Calu3 (cell line): Measurements from ENCODE around the gene KCNJ15. TPM values are rescaled to one million over a fixed set of nuclear protein-coding genes. Genes with fewer than 3 reads are reported as not detected.

Experiments used
- BruUV-seq: library from RNA; stranded (reverse); fragments of 400-500 nt; replicated peaks from 2 replicates; lab custom pipeline; 2021; lab: Mats Ljungman, UMichigan
- CTCF ChIA-PET: fragments of 300-600 bp; sonication (Branson Sonifier 250); formaldehyde crosslinking; loops from one replicate; lab custom pipeline; 2022; ENCODE audit warnings: antibody characterized with exemption; lab: Charles Lee
- DNase-seq: peaks from one replicate; pipeline ENCODE4 v3.0.0; 2022
- H3K27ac Mint-ChIP-seq: one replicate; pipeline ENCODE4 v1.8.0; 2022; ENCODE audit warnings: mixed read lengths; ENCODE audit not compliant: unreplicated experiment
- H3K27me3 Mint-ChIP-seq: one replicate; pipeline ENCODE4 v1.8.0; 2022; ENCODE audit warnings: mixed read lengths; ENCODE audit not compliant: unreplicated experiment
- H3K36me3 Mint-ChIP-seq: one replicate; pipeline ENCODE4 v1.8.0; 2022; ENCODE audit warnings: mild to moderate bottlenecking, moderate library complexity, mixed read lengths; ENCODE audit not compliant: insufficient read depth, unreplicated experiment
- H3K4me1 Mint-ChIP-seq: one replicate; pipeline ENCODE4 v1.8.0; 2022; ENCODE audit warnings: mild to moderate bottlenecking, low read depth, mixed read lengths; ENCODE audit not compliant: unreplicated experiment
- H3K4me3 Mint-ChIP-seq: one replicate; pipeline ENCODE4 v1.8.0; 2022; ENCODE audit warnings: mild to moderate bottlenecking, low read depth, moderate library complexity, mixed read lengths; ENCODE audit not compliant: unreplicated experiment
- H3K9me3 Mint-ChIP-seq: one replicate; pipeline ENCODE4 v1.8.0; 2022; ENCODE audit warnings: low read depth, mixed read lengths; ENCODE audit not compliant: unreplicated experiment
- intact Hi-C: fragments of 100-400 bp; cut with micrococcal nuclease; formaldehyde crosslinking; loops from one replicate; pipeline ENCODE4 v1.10.0; 2022; ENCODE audit not compliant: unreplicated experiment
- total RNA-seq: library from RNA; stranded (reverse); gene quantifications from 2 replicates; pipeline ENCODE4 v1.2.3, GENCODE V29; 2022
- TF ChIP-seq, protein P1 (sequence below): fragments of 200-600 bp; IDR thresholded peaks from one replicate; pipeline ENCODE4 v1.8.0; 2022; ENCODE audit warnings: antibody characterized with exemption; ENCODE audit not compliant: unreplicated experiment

The KCNJ15 gene
- total RNA-seq, 1 experiment from 2014 or later: 48.0 TPM

GRCh38 chr21:38227401-38227800 is 29.4 kb upstream of the KCNJ15 start:
- H3K36me3 Mint-ChIP-seq: no peaks in the 10 kb centered on the region
- intact Hi-C loops: no loop called here
- no peaks in the 10 kb centered on the region for H3K27me3 Mint-ChIP-seq
- H3K4me1 Mint-ChIP-seq: peaks cover 8% of the 10 kb centered on the region
- no peak for DNase-seq
- TF ChIP-seq, protein P1, sequence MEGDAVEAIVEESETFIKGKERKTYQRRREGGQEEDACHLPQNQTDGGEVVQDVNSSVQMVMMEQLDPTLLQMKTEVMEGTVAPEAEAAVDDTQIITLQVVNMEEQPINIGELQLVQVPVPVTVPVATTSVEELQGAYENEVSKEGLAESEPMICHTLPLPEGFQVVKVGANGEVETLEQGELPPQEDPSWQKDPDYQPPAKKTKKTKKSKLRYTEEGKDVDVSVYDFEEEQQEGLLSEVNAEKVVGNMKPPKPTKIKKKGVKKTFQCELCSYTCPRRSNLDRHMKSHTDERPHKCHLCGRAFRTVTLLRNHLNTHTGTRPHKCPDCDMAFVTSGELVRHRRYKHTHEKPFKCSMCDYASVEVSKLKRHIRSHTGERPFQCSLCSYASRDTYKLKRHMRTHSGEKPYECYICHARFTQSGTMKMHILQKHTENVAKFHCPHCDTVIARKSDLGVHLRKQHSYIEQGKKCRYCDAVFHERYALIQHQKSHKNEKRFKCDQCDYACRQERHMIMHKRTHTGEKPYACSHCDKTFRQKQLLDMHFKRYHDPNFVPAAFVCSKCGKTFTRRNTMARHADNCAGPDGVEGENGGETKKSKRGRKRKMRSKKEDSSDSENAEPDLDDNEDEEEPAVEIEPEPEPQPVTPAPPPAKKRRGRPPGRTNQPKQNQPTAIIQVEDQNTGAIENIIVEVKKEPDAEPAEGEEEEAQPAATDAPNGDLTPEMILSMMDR: no peak
- no TSS peak for BruUV-seq
- CTCF ChIA-PET: no interaction called here
- no peak overlapping the region for H3K4me3 Mint-ChIP-seq
- H3K9me3 Mint-ChIP-seq: peaks cover 19% of the 10 kb centered on the region
- no peak overlapping the region for H3K27ac Mint-ChIP-seq

DNA sequence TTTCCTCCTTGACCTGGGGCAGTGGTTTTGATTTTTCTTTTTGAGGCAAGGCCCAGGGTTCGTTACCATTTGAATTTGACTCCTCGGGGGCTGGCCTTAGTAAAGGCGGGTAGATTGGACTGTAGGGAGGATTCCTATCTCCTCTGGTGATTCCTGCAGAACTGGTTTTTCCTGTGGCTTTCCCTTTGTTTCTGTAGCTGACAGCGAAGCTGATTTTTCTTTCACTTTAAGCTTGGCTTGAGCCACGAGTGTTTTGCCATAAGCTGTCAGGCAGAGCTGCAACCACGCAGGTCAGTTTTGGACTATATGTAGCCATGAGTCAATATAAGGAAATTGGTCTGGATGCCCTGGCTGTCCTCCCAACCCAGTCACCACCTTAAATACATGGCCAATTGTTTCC is 28.7 kb upstream of the KCNJ15 start:
- Mint-ChIP-seq H3K4me3 (no peak overlapping the region), H3K9me3 (peaks cover 19% of the 10 kb centered on the region), H3K27me3 (no peaks in the 10 kb centered on the region), H3K4me1 (peaks cover 8% of the 10 kb centered on the region), H3K27ac (no peak overlapping the region), H3K36me3 (no peaks in the 10 kb centered on the region)
- TF ChIP-seq, protein P1: no peak
- CTCF ChIA-PET: no interaction called here
- intact Hi-C loops: no loop called here
- no TSS peak for BruUV-seq
- DNase-seq: peak; percentile 25

DNA sequence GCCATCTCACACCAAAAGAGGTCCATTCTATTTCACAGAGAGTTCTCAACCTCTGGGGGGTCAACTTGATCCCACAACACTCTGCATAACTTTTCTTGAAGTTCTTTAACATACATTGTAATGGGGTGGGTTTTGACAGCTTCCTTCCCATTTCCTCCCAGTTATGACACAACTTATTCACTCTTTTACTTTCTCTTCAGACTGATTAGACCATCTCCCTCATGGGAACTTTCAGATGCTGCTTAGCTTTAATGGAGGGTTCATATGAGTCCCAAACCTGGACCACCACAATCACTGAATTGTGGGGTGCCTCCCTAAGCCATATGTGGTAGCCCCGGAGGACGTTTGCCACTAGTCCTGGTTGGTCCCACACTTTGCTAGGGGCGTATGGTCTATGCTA is 28.3 kb upstream of the KCNJ15 start:
- peaks cover 8% of the 10 kb centered on the region for H3K4me1 Mint-ChIP-seq
- TF ChIP-seq, protein P1: no peak
- peaks cover 19% of the 10 kb centered on the region for H3K9me3 Mint-ChIP-seq
- H3K36me3 Mint-ChIP-seq: no peaks in the 10 kb centered on the region
- BruUV-seq: no TSS peak
- intact Hi-C loops: no loop called here
- H3K4me3 Mint-ChIP-seq: no peak overlapping the region
- no peak for DNase-seq
- H3K27ac Mint-ChIP-seq: no peak overlapping the region
- H3K27me3 Mint-ChIP-seq: no peaks in the 10 kb centered on the region
- CTCF ChIA-PET: no interaction called here

GRCh38 chr21:38229260-38229877 is 27.4 kb upstream of the KCNJ15 start:
- TF ChIP-seq, protein P1: no peak
- Mint-ChIP-seq H3K4me1 (peaks cover 15% of the 10 kb centered on the region), H3K27me3 (no peaks in the 10 kb centered on the region), H3K27ac (no peak overlapping the region), H3K4me3 (no peak overlapping the region), H3K9me3 (peaks cover 16% of the 10 kb centered on the region), H3K36me3 (no peaks in the 10 kb centered on the region)
- CTCF ChIA-PET: interaction anchor here (0.6 kb wide), 1 partner anchor 39 kb away, joined by 3 read pairs; no protein-coding TSS in a partner anchor
- DNase-seq: no peak
- no TSS peak for BruUV-seq
- intact Hi-C loops: no loop called here
